HepG2 (cell line): ENCODE measurements around the gene KRT36. TPM values are rescaled to one million over a fixed set of nuclear protein-coding genes. Genes with fewer than 3 reads are reported as not detected.

Source experiments
- ATAC-seq: fragments of 200-7000 bp; cut with Tn5 transposase; 3 replicates; pipeline ENCODE4 v1.9.1; 2020; ENCODE audit warnings: mild to moderate bottlenecking, moderate library complexity
- BruUV-seq: library from RNA; stranded (reverse); fragments of 400-500 nt; replicated peaks from 2 replicates; lab custom pipeline; 2021; lab: Mats Ljungman, UMichigan
- CTCF ChIA-PET: fragments of 300-600 bp; formaldehyde crosslinking; extraction: SDS; loops from one replicate; lab custom pipeline; 2021; ENCODE audit warnings: low total read pairs, inconsistent platforms, low intra/inter-chr PET ratio; lab: Yijun Ruan, JAX
- POLR2A ChIA-PET: fragments of 350-600 bp; sonication (Branson Sonifier 250); formaldehyde crosslinking; loops from one replicate; lab custom pipeline; 2020; ENCODE audit warnings: antibody characterized with exemption, inconsistent platforms; lab: Yijun Ruan, JAX
- DNase-seq: peaks from one replicate; pipeline ENCODE4 v3.0.0-alpha.2; 2015; ENCODE audit warnings: low spot score
- FAIRE-seq: peaks from 3 replicates; lab custom pipeline; 2011; peaks lifted over from hg19 to GRCh38; lab: Jason Lieb, UNC
- H2AFZ ChIP-seq: one replicate; pipeline ENCODE4 v1.6.1; 2011; ENCODE audit warnings: low read length, inconsistent platforms
- H3K27ac ChIP-seq: fragments of 300-600 bp; 3 replicates; pipeline ENCODE4 v1.8.0; 2011; ENCODE audit warnings: mixed run types, mild to moderate bottlenecking, mixed read lengths, low read length, inconsistent platforms; ENCODE audit not compliant: insufficient read depth; ENCODE audit errors: extremely low read length
- H3K27me3 ChIP-seq, 2 experiments: fragments of 200-600 bp in 1 of 2; 2 replicates in 1 of 2; 3 replicates in 1 of 2; pipeline versions ENCODE4 v1.6.0 to v1.8.0; 2011; ENCODE audit warnings: low read length in 2 of 2, mild to moderate bottlenecking in 2 of 2, moderate library complexity in 2 of 2, inconsistent platforms in 1 of 2; ENCODE audit not compliant: insufficient read depth in 2 of 2, control insufficient read depth in 1 of 2
- H3K36me3 ChIP-seq, 2 experiments: fragments of 200-600 bp in 1 of 2; replicated peaks in 1 of 2; 2 replicates in 1 of 2; 3 replicates in 1 of 2; pipeline versions ENCODE4 v1.5.1 to v1.8.0; 2011; ENCODE audit warnings: low read length in 2 of 2, inconsistent platforms in 1 of 2; ENCODE audit not compliant: insufficient read depth in 2 of 2, control insufficient read depth in 1 of 2
- H3K4me1 ChIP-seq: 2 replicates; pipeline ENCODE4 v1.5.1; 2012; ENCODE audit warnings: low read length, inconsistent platforms; ENCODE audit not compliant: insufficient read depth
- H3K4me2 ChIP-seq: 2 replicates; pipeline ENCODE4 v1.6.0; 2011; ENCODE audit warnings: low read depth, low read length, inconsistent platforms
- H3K4me3 ChIP-seq, 3 experiments: fragments of 200-600 bp in 1 of 3; sonication (generic), shearing (Covaris generic) in 1 of 3; replicated peaks in 1 of 3; 2 replicates each; pipeline ENCODE4 v1.5.1; 2011 to 2016; ENCODE audit warnings: low read length in 3 of 3, inconsistent platforms in 2 of 3, low read depth in 2 of 3, mild to moderate bottlenecking in 2 of 3, control low read depth in 1 of 3, mixed read lengths in 1 of 3; ENCODE audit not compliant: insufficient read depth in 1 of 3
- H3K79me2 ChIP-seq: one replicate; pipeline ENCODE4 v1.6.1; 2011; ENCODE audit warnings: low read length, inconsistent platforms; ENCODE audit not compliant: insufficient read depth
- H3K9ac ChIP-seq: 2 replicates; pipeline ENCODE4 v1.6.0; 2011; ENCODE audit warnings: mild to moderate bottlenecking, low read depth, low read length, inconsistent platforms; ENCODE audit not compliant: insufficient read depth
- H3K9me3 ChIP-seq: 2 replicates; pipeline ENCODE4 v1.5.1; 2012; ENCODE audit warnings: mild to moderate bottlenecking, low read length
- H4K20me1 ChIP-seq: 2 replicates; pipeline ENCODE4 v1.6.0; 2011; ENCODE audit warnings: inconsistent platforms, mild to moderate bottlenecking, low read length, moderate library complexity; ENCODE audit not compliant: insufficient read depth
- JUND ChIP-seq: sonication (generic); formaldehyde crosslinking; IDR thresholded peaks from 2 replicates; pipeline ENCODE4 v1.8.0; 2022; ENCODE audit warnings: mild to moderate bottlenecking, missing genetic modification reagents
- MIXL1 ChIP-seq: IDR thresholded peaks from 2 replicates; pipeline ENCODE4 v1.6.1; 2016
- REPIN1 ChIP-seq: sonication (generic); formaldehyde crosslinking; IDR thresholded peaks from 2 replicates; pipeline ENCODE4 v1.8.0; 2022; ENCODE audit warnings: missing genetic modification reagents, low read depth, mild to moderate bottlenecking, borderline replicate concordance
- SNRNP70 ChIP-seq: fragments of 200-400 bp; formaldehyde crosslinking; IDR thresholded peaks from 2 replicates; pipeline ENCODE4 v1.6.1; 2017; ENCODE audit warnings: mild to moderate bottlenecking, low read depth, low read length, moderate library complexity
- ZBTB8A ChIP-seq: sonication (generic); formaldehyde crosslinking; IDR thresholded peaks from 2 replicates; pipeline ENCODE4 v1.4.0; 2020; ENCODE audit warnings: mild to moderate bottlenecking, low read depth, missing genetic modification reagents, borderline replicate concordance
- ZNF101 ChIP-seq: sonication (generic); formaldehyde crosslinking; IDR thresholded peaks from 2 replicates; pipeline ENCODE4 v1.4.0; 2020; ENCODE audit warnings: mild to moderate bottlenecking, low read depth, missing genetic modification reagents, borderline replicate concordance
- ZNF572 ChIP-seq: sonication (generic); formaldehyde crosslinking; IDR thresholded peaks from 2 replicates; pipeline ENCODE4 v1.5.1; 2020; ENCODE audit warnings: mild to moderate bottlenecking, missing genetic modification reagents
- ZNF891 ChIP-seq: sonication (generic); formaldehyde crosslinking; IDR thresholded peaks from 2 replicates; pipeline ENCODE4 v1.5.0; 2020; ENCODE audit warnings: mild to moderate bottlenecking, missing genetic modification reagents
- whole genome bisulfite sequencing: methylation state at CpG from one replicate; pipeline ENCODE4 v1.1.6; 2017; ENCODE audit warnings: low lambda C conversion rate; 5-methylcytosine and 5-hydroxymethylcytosine counted together
- in situ Hi-C: cut with HindIII; loops from 2 replicates; pipeline ENCODE4 v1.10.0; 2017; ENCODE audit warnings: low pct_unique_long_range_greater_than_20kb; ENCODE audit not compliant: extremely low pct_ligation_motif_present
- intact Hi-C: fragments of 100-400 bp; cut with micrococcal nuclease; formaldehyde crosslinking; loops from one replicate; pipeline ENCODE4 v1.10.0; 2022; ENCODE audit not compliant: unreplicated experiment
- polyA plus RNA-seq, 8 experiments: library from polyadenylated mRNA; depleted of rRNA in 3 of 8; stranded (reverse) in 7 of 8; unstranded in 1 of 8; fragments of >200 nt; fragmentation: Illumina TruSeq in 4 of 8; extraction: Trizol in 4 of 8; gene quantifications; 2 replicates each; pipeline versions ENCODE4 v1.2.1 to v1.2.3, GENCODE V29; 2011 to 2016; ENCODE audit warnings: low read depth in 4 of 8, missing spikeins in 1 of 8, mixed read lengths in 1 of 8; ENCODE audit not compliant: insufficient read depth in 1 of 8
- total RNA-seq, 5 experiments: library from RNA; depleted of rRNA; stranded (reverse); fragments of >200 nt; fragmentation: Illumina TruSeq; extraction: Trizol; gene quantifications; 2 replicates each; pipeline ENCODE4 v1.2.3, GENCODE V29; 2016; ENCODE audit warnings: low read depth in 1 of 5
- TF ChIP-seq, protein P1 (sequence below): sonication (generic); formaldehyde crosslinking; IDR thresholded peaks from 2 replicates; pipeline ENCODE4 v1.5.0; 2020; ENCODE audit warnings: mild to moderate bottlenecking, missing genetic modification reagents, borderline replicate concordance
- TF ChIP-seq, protein P2 (sequence below): sonication (generic); formaldehyde crosslinking; IDR thresholded peaks from 2 replicates; pipeline ENCODE4 v1.5.0; 2020; ENCODE audit warnings: mild to moderate bottlenecking, missing genetic modification reagents
- TF ChIP-seq, protein P3 (sequence below): sonication (generic); formaldehyde crosslinking; IDR thresholded peaks from 2 replicates; pipeline ENCODE4 v1.5.1; 2020; ENCODE audit warnings: mild to moderate bottlenecking, moderate library complexity, missing genetic modification reagents

Gene KRT36
- total and polyA plus RNA-seq, 2 of the 13 experiments (the other 11 are each of a cell fraction or from before 2014, with no cell fraction given) = not detected

DNA sequence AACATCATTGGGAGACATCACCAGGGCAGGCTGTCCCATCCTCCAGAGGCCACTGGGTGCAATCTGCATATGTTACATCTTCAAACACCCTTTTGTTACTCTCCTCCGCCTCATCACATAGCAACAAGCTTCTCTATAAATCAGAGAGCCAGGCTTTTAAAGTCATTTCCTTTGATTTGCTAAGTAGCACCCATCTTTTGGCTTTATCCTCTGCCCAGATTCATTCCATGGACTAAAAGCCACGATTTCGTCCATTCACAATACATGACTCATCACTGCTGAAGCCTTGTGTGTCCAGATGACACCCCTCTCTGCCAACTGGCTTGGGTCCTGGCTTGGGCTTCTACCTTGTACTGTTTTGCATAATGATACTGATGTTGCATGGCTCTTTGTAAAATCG, 47.0 kb downstream of the KRT36 start (continued):
- TF ChIP-seq, protein P1, sequence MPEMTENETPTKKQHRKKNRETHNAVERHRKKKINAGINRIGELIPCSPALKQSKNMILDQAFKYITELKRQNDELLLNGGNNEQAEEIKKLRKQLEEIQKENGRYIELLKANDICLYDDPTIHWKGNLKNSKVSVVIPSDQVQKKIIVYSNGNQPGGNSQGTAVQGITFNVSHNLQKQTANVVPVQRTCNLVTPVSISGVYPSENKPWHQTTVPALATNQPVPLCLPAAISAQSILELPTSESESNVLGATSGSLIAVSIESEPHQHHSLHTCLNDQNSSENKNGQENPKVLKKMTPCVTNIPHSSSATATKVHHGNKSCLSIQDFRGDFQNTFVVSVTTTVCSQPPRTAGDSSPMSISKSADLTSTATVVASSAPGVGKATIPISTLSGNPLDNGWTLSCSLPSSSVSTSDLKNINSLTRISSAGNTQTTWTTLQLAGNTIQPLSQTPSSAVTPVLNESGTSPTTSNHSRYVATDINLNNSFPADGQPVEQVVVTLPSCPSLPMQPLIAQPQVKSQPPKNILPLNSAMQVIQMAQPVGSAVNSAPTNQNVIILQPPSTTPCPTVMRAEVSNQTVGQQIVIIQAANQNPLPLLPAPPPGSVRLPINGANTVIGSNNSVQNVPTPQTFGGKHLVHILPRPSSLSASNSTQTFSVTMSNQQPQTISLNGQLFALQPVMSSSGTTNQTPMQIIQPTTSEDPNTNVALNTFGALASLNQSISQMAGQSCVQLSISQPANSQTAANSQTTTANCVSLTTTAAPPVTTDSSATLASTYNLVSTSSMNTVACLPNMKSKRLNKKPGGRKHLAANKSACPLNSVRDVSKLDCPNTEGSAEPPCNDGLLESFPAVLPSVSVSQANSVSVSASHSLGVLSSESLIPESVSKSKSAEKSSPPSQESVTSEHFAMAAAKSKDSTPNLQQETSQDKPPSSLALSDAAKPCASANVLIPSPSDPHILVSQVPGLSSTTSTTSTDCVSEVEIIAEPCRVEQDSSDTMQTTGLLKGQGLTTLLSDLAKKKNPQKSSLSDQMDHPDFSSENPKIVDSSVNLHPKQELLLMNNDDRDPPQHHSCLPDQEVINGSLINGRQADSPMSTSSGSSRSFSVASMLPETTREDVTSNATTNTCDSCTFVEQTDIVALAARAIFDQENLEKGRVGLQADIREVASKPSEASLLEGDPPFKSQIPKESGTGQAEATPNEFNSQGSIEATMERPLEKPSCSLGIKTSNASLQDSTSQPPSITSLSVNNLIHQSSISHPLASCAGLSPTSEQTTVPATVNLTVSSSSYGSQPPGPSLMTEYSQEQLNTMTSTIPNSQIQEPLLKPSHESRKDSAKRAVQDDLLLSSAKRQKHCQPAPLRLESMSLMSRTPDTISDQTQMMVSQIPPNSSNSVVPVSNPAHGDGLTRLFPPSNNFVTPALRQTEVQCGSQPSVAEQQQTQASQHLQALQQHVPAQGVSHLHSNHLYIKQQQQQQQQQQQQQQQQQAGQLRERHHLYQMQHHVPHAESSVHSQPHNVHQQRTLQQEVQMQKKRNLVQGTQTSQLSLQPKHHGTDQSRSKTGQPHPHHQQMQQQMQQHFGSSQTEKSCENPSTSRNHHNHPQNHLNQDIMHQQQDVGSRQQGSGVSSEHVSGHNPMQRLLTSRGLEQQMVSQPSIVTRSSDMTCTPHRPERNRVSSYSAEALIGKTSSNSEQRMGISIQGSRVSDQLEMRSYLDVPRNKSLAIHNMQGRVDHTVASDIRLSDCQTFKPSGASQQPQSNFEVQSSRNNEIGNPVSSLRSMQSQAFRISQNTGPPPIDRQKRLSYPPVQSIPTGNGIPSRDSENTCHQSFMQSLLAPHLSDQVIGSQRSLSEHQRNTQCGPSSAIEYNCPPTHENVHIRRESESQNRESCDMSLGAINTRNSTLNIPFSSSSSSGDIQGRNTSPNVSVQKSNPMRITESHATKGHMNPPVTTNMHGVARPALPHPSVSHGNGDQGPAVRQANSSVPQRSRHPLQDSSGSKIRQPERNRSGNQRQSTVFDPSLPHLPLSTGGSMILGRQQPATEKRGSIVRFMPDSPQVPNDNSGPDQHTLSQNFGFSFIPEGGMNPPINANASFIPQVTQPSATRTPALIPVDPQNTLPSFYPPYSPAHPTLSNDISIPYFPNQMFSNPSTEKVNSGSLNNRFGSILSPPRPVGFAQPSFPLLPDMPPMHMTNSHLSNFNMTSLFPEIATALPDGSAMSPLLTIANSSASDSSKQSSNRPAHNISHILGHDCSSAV = no peak
- TF ChIP-seq ZNF101 (CRISPR knock-in tag) = no peak
- TF ChIP-seq SNRNP70 = no peak

DNA sequence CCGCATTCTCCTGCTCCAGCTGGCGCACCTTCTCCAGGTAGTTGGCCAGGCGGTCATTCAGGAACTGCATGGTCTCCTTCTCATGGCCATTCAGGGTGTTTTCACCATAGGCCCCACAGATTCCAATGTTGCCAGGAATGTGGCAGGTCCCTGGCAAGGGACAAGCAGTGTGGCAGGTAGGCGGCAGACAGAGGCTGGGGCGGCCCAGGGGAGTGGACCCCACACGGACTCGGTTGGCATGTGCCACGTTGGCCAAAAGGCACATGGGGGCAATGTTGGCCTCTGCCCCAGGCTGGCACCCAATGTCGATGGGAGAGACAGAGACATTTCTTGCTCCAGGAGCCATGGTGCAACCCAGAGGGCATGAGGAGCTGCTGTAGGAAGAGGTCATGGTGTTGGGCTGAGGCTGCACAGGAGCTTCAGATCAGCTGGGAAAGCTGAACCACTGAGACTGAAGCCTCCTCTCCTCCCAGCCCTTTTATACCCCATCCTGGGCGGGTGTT, 49.1 kb downstream of the KRT36 start, which contains the start of gene KRT38:
Gene KRT38 (minus strand): TSS at position 453 of the 503 bp plus-strand sequence. CDS start 62 bp downstream, at position 391.
- no peak within 1 kb of the TSS for H3K4me2 ChIP-seq
- H3K4me1 ChIP-seq = peaks cover 6% of the 10 kb centered on the region; the same call in 1 of the 2 replicates
- no peak within 1 kb of the TSS for H2AFZ ChIP-seq
- intact Hi-C loops (no loop called here), in situ Hi-C loops (no loop called here)
- ChIA-PET CTCF (no interaction called here), POLR2A (no interaction called here)
- no peaks in the 10 kb centered on the region for H3K9me3 ChIP-seq
- DNase-seq = no peak
- no TSS peak for BruUV-seq
- H4K20me1 ChIP-seq = no peaks in the 10 kb centered on the region
- ATAC-seq = no peak
- H3K27ac ChIP-seq = no peak within 1 kb of the TSS
- no peak within 1 kb of the TSS for H3K4me3 ChIP-seq
- WGBS = 75% methylated on average over 3 of the region's 10 CpGs
- no peaks in the 10 kb centered on the region for H3K79me2 ChIP-seq
- no peaks in the 10 kb centered on the region for H3K36me3 ChIP-seq
- FAIRE-seq = no peak
- H3K9ac ChIP-seq = no peak within 1 kb of the TSS
- no peaks in the 10 kb centered on the region; a peak in 2 of 5 replicates for H3K27me3 ChIP-seq
- no peak for TF ChIP-seq ZNF572 (CRISPR knock-in tag)
- no peak for TF ChIP-seq ZBTB8A (CRISPR knock-in tag)
- TF ChIP-seq REPIN1 (CRISPR knock-in tag) = no peak
- no peak for TF ChIP-seq MIXL1 (CRISPR knock-in tag)
- TF ChIP-seq, protein P2, sequence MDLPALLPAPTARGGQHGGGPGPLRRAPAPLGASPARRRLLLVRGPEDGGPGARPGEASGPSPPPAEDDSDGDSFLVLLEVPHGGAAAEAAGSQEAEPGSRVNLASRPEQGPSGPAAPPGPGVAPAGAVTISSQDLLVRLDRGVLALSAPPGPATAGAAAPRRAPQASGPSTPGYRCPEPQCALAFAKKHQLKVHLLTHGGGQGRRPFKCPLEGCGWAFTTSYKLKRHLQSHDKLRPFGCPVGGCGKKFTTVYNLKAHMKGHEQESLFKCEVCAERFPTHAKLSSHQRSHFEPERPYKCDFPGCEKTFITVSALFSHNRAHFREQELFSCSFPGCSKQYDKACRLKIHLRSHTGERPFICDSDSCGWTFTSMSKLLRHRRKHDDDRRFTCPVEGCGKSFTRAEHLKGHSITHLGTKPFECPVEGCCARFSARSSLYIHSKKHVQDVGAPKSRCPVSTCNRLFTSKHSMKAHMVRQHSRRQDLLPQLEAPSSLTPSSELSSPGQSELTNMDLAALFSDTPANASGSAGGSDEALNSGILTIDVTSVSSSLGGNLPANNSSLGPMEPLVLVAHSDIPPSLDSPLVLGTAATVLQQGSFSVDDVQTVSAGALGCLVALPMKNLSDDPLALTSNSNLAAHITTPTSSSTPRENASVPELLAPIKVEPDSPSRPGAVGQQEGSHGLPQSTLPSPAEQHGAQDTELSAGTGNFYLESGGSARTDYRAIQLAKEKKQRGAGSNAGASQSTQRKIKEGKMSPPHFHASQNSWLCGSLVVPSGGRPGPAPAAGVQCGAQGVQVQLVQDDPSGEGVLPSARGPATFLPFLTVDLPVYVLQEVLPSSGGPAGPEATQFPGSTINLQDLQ (CRISPR knock-in tag) = no peak
- TF ChIP-seq JUND (CRISPR knock-in tag) = no peak
- no peak for TF ChIP-seq ZNF891 (CRISPR knock-in tag)
- TF ChIP-seq, protein P3, sequence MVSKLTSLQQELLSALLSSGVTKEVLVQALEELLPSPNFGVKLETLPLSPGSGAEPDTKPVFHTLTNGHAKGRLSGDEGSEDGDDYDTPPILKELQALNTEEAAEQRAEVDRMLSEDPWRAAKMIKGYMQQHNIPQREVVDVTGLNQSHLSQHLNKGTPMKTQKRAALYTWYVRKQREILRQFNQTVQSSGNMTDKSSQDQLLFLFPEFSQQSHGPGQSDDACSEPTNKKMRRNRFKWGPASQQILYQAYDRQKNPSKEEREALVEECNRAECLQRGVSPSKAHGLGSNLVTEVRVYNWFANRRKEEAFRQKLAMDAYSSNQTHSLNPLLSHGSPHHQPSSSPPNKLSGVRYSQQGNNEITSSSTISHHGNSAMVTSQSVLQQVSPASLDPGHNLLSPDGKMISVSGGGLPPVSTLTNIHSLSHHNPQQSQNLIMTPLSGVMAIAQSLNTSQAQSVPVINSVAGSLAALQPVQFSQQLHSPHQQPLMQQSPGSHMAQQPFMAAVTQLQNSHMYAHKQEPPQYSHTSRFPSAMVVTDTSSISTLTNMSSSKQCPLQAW (CRISPR knock-in tag) = no peak
